HG02678 (cell line): Measurements from ENCODE around the gene REXO1.

Experiments used
- ATAC-seq: cut with Tn5 transposase; IDR thresholded peaks from one replicate; pipeline ENCODE4 v1.9.1; 2021; ENCODE audit warnings: mild to moderate bottlenecking, moderate library complexity; ENCODE audit not compliant: unreplicated experiment

REXO1 gene

DNA sequence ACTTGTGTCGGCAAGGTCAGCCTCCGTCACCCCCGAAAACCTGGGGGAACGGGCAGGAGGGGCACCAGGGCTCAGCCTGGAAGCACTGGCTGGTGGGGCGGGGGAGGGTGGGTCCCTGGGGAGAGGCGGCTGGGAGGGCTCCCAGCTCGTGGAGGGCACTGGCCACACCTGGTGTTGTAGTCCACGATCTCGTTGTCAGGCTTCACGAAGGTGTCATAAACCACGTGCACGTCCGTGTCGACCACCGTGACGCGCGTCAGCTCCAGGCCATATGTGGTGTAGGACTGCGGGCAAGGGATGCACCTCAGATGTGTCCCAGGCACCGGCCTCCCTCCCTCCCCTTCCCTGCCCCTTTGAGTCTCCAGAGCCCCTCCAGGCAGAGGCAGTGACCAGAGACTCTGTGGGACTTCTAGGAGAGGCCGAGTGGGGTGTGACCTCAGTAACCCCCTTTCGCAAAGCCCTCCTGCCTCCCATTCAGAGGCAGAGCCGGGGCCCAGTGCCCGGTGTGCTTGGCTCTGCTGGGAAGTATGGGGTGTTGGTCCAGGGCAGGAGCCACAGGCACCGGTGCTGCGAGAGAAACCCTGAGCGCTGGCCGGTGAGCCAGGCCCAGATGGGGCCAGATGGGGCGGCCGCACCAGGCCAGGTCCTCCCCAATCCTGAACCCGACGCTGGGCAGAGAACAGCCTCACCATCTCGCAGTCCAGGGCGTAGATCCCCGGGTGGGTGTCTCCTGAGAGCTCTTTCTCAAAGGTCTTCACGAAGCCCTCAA, 31.6 kb downstream of the REXO1 start:
- no peak for ATAC-seq

DNA sequence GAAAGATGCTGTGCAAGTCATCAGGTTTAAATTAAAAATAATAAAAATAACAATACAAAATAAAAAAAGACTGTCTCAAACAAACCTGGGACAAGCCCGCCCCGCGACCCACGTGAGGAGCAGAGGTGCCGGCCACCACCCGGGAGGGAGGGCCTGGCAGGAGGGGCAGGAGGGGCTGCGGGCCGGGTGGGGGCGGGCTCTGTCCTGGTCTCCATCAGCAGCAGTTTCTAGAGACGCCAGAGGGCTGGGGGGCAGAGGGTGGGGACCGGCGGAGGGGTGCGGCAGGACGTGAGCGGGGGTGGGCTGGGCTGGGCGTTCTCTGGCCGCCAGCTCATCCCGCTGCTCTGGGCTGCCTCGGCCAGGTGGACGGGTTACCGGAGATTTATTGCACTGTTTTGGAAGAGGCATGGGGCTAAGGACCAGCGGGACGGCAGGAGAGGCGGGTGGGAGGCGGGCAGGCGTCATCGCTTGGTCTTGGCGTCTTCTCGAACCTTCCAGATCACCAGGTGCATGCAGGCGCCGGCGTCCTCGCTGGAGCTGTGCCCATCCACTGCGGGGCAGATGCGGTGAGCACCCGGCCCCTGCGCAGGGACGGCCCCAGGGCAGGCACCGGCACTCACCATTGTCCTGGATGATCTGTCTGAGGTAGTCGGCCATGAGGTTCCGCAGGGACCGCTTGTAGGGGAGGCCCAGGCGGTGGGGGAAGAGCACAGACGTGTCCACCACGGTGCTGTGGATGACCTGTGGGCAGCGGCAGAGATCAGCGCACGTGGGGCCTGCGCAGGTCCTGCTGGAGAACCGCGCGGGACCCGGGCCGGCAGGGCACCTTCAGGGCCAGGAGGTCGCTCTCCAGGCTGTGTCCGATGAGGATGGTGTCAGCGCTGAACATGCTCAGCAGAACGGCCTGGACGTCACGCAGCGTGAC, 32.4 kb downstream of the REXO1 start:
- ATAC-seq = no peak

DNA sequence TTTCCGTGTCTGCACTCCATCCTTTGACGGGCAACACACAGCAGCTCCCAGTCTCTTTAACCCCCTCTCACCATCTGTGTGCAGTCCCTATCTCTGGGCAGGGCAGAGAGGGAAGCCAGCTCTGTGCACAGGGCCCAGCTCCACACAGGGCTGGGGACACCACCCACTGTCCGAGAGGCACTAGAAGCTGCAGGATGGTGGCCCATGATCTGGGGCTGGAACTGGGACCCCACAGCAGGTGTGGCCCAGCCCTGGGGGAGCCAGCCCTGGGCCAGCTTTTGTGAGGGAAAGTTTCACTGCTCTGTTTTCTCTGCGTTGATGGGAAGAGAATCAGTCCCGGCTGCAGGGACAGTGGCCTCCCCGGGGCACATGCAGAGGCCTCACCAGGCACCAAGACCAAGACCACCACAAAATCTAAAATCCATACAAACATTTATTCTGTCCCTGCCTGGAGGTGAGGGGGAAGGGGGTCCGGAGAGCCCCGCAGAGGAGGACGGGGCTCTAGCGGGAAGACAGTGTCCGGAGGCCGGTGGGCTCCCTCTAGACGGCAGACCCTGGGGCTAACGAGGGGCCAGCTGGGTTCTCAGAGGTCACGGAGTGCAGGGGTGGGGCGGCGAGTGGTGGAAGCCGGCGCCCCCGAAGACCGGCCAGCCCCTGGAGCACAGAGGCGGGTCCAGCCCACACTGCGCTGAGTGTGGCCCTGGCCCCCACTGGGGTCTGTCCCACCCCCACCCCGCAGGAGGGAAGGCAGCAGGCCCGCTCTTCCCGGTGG, 33.3 kb downstream of the REXO1 start:
- no peak for ATAC-seq

DNA sequence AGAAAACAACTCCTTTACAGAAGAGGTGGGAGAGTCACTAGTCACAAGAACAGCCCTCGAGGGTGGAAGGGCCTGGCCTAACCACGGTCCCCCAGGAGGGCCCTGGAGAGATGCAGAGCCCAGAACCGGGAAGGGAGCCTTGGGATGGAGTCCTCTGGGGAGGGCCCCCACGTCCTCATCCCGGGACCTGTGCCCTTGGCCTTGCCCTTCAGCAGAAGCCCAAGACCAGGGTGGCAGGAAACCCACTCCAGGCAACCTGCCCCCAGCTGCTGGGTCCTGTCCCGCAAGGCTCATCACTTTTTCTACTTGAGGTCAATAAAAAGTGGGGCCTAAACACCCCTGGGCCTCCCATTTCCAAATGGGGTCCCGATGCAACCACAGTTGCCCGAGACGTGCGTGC, 33.9 kb downstream of the REXO1 start:
- ATAC-seq = no peak

DNA sequence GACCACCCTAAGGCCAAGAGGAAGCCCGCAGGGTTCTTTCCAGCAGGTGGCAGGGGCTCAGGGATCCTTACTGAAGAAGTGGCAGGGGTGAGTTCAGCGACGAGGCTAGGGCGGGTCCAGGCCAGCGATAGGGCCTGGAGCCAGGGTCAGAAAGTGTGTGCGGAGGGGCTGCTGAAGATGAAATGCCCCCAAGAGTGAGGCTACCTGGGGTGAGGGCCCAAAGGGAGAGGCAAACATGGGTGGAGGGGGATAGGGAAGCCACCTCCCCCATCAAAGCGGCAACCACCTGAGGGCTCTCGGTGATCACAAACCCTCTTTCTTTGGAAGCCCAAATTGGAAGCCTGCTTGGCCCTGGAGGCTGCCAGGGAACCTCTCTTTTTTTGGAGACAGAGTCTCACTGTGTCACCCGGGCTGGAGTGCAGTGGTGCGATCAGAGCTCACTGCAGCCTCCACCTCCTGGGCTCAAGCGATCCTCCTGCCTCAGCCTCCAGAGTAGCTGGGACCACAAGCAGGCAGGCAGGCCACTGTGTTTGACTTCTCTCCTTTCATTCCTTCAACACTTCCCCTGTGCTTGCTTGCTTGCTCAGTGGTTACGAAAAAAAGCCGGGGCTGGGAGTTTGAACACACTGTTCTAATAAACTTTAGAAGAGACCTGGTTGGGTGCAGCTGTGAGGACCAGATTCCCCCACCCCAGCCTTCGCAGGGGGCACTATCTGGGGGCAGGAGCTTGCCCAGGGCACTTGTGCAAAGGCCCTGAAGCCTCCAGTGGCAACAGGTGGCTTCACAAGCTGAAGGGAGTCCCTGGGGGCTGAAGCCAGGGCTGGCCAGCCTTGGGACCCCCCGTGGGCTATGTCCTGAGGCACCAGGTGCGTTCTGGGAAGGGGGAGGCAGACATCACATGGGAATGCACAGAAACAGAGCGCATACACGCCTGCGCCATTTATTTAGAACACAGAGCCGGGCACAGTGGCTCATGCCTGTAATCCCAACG, 34.8 kb downstream of the REXO1 start:
- ATAC-seq = no peak

DNA sequence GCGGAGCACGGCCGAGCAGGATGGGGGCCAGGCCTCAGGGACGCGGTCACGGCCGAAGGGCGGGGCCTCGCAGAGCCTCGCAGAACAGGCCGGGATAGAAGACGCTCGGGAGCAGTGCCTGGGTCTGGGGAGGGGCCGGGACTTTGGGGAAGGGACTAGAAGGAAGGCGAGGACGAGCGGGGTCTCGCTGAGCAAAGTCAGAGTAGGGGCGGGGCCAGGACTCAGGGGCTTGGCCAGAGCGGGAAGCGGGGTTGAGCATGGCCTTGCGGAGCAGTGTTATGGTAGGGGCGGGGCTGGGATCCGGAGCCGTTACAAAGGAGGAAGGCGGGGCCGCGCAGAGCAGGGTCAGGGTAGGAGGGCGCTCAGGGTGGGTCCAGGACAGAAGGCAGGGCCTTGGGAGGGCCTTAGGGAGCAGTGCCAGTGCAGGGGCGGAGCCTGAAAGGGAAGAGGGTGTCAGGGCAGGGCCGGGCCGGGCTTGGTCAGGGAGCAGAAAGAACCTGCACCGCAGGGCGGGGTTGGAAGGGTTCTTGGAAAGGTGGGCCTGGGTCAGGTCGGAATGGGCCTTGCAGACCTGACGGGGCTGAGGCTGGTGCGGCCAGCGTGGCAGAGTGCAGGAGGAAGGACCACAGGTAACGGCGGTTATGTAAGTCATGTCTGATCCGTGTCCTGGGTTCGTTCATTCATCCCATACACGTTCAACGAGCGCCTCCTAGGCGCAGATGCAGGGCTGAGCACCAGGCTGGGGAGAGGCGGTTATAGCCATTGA, 35.7 kb downstream of the REXO1 start:
- peak; percentile 80 for ATAC-seq

DNA sequence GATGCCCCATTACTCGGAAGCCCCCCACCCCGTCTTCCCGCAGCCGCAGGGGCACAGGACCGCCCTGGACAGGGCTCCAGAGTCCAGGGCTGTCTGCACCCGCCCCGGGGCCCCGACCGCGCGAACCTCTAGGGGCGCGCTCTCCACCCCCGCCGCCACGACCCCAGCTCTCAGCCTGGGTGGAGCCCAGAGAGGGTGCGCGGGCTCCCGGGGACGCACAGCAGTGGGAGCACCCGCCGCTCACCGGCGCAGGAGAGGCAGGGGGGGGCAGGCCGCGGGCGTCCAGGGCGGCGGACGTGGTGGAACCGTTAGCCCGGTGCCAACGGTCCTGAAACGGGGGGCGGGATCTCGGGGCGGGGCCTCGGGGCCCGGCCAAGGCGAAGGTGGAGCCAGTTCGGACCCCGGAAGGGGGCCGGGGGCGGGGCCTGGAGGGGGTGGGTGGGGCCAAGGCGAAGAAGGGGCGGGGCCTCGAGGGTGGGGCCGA, 36.3 kb downstream of the REXO1 start, which contains the start of gene ATP8B3:
Gene ATP8B3, minus strand, starts transcription at position 335 of the 484 bp plus-strand sequence. CDS start 540 bp downstream, outside the sequence.
- peak; percentile 18 for ATAC-seq

DNA sequence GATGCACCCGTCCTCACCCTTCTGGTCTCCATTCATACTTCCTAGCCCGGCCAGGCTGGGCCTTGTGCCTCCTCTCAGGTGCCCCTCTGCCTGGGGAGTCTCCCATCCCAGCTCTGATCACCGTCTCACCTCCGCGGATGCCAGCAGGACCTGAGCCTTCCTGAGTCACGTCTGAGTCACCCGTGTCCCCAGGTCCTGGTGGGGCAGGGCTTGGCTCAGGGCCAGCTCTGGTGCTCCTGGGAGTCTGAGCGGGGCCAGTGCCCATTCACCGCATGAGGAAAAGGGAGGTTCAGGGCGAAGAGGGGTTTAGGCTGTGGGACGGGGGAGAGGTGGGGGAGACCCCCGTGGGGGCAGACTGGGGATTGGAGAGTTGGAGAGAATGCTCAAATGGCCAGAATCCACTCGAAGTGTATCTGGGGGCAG, 36.8 kb downstream of the REXO1 start:
- no peak for ATAC-seq

DNA sequence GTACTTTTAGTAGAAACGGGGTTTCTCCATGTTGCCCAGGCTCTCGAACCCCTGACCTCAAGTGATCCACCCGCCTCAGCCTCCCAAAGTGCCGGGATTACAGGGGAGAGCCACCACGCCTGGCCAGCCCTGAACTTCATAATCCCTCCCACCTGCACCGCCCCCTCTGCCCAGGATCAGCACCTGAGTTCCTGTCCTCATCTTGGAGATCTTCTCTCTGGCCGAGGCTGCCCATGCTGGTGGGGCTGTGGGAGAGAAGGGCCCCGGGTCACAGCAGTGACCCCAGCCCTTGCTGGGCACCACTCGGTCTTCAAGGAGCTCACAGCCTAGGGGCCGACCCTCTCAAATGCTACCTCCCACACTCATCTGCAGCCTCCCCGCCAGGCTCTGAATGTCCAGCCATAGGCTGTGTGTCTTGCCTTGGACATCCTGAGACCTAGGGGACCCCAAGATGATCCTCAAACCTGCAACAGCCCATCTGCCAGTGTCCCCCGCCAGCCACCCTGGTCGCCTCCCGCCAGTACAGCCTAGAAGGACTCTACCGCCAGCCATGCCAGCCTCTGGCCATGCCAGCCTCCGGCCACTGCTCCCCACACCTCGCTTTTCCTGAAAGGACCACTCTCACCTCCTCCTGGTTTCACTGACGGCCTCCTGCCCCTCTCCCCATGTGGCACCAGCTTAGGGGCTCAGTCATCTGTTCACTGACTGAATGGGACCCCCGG, 37.7 kb downstream of the REXO1 start:
- ATAC-seq = no peak

DNA sequence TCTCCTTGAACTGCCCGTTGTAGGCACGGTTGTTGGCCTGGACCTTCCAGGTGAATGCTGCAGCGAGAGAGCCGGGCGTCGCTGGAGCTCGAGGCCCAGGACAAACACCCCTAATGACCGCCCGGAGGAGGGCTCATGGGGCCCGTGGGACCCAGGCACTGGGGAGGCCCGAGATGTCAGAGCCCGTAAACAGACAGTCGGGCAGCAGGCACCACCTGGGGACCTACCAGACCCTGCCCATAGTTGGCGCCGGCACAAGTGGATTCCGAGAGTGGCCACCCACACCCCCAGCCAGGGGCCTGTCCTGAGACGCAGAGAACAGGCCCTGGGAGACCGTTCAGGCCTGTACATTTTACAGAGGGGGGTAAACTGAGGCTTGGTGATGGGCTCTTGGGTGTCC, 38.6 kb downstream of the REXO1 start:
- no peak for ATAC-seq

DNA sequence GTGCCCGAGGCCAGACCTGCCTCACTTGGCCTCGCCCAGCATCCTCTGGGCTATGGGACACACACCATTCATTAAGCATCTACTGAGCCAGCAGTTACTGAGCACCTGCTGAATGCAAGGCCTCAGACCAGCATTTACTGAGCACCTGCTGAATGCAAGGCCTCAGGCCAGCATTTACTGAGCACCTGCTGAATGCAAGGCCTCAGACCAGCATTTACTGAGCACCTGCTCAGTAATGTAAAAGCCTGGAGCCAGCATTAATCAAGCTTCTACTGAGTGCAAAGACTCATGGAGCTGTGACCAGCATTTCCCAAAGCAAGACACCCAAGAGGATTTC, 39.9 kb downstream of the REXO1 start:
- ATAC-seq = no peak

DNA sequence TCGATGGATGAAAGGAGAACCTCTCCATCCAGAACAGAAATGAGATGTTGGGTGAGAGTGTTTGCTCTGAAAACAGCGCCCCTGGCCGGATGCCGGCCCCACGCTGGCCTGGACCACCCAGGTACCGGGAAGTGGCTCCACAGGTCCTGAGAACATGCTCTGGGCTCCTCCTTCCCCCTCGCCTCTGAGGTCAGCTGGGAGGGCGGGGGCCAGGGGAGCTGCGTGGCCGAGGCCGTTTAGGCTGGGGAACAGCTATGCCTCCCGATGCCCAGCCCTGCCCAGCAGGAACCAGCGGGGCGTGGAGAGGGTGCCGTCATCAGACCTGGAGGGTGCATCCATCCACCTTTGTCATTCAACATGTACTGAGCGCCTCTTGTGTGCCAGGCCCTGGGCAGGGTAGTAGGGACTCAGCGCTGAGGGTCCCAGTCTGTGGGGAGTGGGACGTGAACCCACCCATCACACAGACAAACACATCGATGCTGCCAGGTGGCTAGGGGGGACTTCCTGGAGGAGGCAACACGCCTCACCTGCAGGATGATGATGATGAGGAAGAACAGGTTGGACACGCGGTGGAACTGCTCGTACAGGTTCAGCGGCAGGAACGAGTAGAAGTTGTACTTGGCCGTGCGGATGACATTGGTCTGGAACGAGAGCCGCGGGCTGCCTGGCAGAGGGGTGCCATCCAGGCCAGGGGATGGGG, 40.4 kb downstream of the REXO1 start:
- no peak for ATAC-seq

DNA sequence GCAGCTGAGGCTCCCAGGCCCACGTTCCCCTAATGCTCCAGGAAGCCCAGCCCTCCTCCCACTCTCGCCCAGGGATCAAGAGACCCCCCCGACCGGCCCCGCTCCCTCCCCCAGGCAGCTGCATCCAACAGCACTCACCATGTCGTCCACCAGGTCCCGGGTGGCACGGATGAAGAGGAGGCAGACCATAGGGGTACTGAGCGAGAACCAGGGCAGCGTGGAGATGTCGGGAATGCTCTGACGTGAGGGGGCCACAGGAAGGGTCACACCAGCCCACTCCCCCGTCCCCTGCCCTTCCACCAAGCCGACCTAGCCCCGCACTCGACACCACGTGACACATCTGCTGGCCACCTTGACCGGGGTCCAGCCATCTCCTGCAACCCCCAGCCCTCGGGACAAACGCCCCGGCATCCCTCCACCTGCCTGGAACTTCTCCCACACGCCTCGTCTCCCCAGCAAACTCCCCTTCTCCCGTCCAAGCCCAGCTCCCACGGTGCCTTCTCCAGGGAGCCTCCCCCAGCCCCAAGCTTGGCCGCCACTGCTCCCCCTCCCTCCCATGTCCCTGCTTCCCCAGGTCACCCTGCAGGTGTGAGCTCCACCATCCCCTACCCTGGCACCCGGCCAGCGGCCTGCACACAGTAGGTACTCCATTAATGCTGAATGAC, 41.1 kb downstream of the REXO1 start:
- no peak for ATAC-seq

DNA sequence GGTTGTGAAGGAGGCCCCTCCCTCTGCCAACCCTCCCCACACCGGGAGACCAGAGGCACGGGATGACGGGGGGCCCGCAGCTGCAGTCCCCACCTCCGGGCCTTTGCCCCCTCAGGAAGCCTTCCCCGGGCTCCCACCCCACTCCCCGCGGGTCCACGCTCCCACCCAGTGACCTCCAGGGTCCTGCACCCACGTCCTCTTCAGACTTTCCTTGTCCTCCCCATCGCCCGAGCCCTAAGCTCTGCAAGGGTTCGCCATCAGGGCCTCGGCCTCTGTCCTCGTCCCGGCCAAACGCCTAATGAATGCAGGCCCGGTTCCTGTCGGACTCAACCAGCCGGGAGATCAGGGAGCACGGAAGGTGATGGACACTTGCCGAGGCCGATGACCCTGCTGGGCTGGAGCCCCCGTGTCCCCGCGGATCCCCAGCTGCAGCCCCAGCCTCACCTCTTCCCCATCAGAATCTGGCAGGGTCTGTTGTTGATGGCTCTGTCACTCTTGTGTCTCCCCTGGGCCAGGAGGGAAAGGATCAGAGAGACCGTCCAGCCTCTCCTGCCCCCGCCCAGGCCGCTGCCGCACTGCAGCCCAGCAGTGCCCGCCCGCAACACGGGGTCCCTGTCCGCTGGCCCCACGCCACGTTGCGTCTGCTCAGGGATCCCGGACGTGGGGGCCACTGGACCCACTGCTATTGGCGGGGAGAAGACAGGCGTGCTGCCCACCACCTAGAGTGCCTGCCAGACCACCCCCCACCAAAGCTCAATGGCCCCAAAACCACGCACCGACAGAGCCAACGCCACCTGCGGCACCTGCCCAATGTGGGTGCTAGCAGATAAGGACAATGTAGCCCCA, 41.9 kb downstream of the REXO1 start:
- ATAC-seq = no peak

DNA sequence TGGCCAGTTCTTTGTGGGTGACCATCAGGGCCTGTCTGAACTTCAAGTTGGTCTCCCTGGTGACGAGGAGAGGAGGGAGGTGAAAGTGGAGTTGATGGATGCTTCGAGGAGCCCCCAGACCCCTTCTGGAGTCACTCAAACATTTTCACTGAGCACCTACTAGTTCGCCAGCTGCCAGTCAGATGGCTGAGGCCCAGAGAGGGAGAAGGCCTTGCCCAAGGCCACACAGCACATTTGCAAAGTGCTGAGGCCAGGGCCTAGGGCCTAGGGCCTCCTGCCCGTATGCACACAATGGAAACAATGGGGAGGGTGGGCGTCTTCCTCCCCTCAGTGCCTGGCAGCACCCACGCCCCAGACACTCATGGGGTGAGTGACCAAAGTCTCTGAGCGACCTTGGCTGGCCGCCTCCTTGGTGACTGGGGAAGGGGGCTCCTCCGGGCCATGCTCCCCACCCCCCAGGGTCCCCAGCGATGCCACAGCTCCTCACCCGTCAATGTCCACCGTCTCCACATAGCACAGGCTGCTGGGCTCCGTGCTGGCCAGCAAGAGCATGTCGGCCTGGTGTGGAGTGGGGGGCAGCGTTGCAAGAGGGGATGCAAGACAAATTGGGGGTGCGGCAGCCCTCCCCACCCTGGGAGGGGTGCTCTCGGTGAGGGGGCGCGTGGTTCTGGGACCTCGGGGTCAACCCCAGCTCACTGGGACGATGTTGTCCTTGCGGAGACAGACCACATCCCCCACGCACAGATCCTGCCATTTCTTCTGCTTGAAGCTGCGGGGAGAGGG, 42.7 kb downstream of the REXO1 start:
- no peak for ATAC-seq

DNA sequence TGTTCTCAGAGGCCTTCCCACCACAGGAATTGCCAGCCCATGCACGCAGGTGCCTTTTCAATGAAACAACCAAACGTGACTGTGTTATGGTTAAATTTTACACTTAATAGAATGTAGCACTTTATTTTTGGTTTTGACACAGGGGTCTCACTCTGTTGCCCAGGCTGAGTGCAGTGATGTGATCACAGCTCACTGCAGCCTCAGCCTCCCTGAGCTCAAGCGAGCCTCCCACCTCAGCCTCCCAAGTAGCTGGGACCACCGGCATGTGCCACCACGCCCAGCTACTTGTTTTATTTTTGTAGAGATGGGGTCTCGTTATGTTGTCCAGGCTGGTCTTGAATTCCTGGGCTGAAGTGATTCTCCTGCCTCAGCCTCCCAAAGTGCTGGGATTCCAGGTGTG, 43.4 kb downstream of the REXO1 start:
- ATAC-seq = no peak
